ENCODE measurements around the gene SMIM33.
"Not testable (repeated sequence)": the region's sequence is repeated elsewhere in the genome, so short reads cannot be mapped to it uniquely, and the experiment has no call there.

The SMIM33 gene

GRCh38 chr5:139457241-139457640 is 13.6 kb upstream of the SMIM33 start:
- no peak for DNase-seq (ENCODE audit: low spot score)

- no peak for DNase-seq (ENCODE audit: low spot score)
These were observed 13.0 kb upstream of the SMIM33 start for GRCh38 chr5:139457653-139458306.

- no peak for DNase-seq (ENCODE audit: low spot score)
These were observed 12.0 kb upstream of the SMIM33 start for GRCh38 chr5:139458580-139459407.

- no peak for DNase-seq (ENCODE audit: low spot score)
These were observed 11.3 kb upstream of the SMIM33 start for GRCh38 chr5:139459451-139459934.

- no peak for DNase-seq (ENCODE audit: low spot score)
These were observed 10.3 kb upstream of the SMIM33 start for GRCh38 chr5:139460455-139460854.

- no peak for DNase-seq (ENCODE audit: low spot score)
These were observed 9.6 kb upstream of the SMIM33 start for GRCh38 chr5:139461176-139461575.

- no peak for DNase-seq (ENCODE audit: low spot score)
These were observed 9.1 kb upstream of the SMIM33 start for GRCh38 chr5:139461698-139462097.

GRCh38 chr5:139462586-139463276 is 8.1 kb upstream of the SMIM33 start, which contains the start of gene ECSCR:
Gene ECSCR, minus strand, starts transcription at chr5:139462743. Its CDS starts 73 bp downstream, at chr5:139462670.
- DNase-seq (ENCODE audit: low spot score) = no peak

- DNase-seq (ENCODE audit: low spot score) = no peak
These were observed 2.3 kb upstream of the SMIM33 start for GRCh38 chr5:139468421-139468931.

GRCh38 chr5:139472386-139473030 is 1.7 kb downstream of the SMIM33 start:
- DNase-seq (ENCODE audit: low spot score) = no peak

GRCh38 chr5:139473105-139473504 is 2.3 kb downstream of the SMIM33 start:
- DNase-seq (ENCODE audit: low spot score) = no peak

GRCh38 chr5:139473565-139473964 is 2.8 kb downstream of the SMIM33 start:
- no peak for DNase-seq (ENCODE audit: low spot score)

GRCh38 chr5:139474890-139475791 is 4.3 kb downstream of the SMIM33 start:
- DNase-seq (ENCODE audit: low spot score) = no peak

GRCh38 chr5:139475865-139476617 is 5.2 kb downstream of the SMIM33 start:
- no peak for DNase-seq (ENCODE audit: low spot score)

GRCh38 chr5:139478657-139479423 is 8.0 kb downstream of the SMIM33 start:
- not testable (repeated sequence) for DNase-seq (ENCODE audit: low spot score)

- not testable (repeated sequence) for DNase-seq (ENCODE audit: low spot score)
These were observed 8.9 kb downstream of the SMIM33 start for GRCh38 chr5:139479729-139480128.

GRCh38 chr5:139481122-139481533 is 10.3 kb downstream of the SMIM33 start:
- DNase-seq (ENCODE audit: low spot score) = no peak

GRCh38 chr5:139481580-139482049 is 10.8 kb downstream of the SMIM33 start:
- peak; percentile 29 for DNase-seq (ENCODE audit: low spot score)

Data from pons (tissue), 1 donor.